Smooth muscle cell (in vitro differentiated cells): ENCODE results near the gene MRPS6. TPM values are rescaled to one million over a fixed set of nuclear protein-coding genes. Genes with fewer than 3 reads are reported as not detected.

Source experiments
- DNase-seq: peaks from one replicate; lab custom pipeline; 2025; ENCODE audit not compliant: unreplicated experiment; lab: John Stamatoyannopoulos, UW
- H2AFZ ChIP-seq: fragments of 200-600 bp; sonication (generic); 2 replicates; pipeline ENCODE4 v1.6.0; 2016; ENCODE audit warnings: antibody characterized with exemption, low read depth, mild to moderate bottlenecking
- H3F3A ChIP-seq: fragments of 200-600 bp; sonication (generic); 2 replicates; pipeline ENCODE4 v1.6.0; 2017; ENCODE audit warnings: antibody characterized with exemption, low read depth
- H3K27ac ChIP-seq: fragments of 200-600 bp; sonication (generic); 2 replicates; pipeline ENCODE4 v1.5.1; 2016; ENCODE audit warnings: low read depth, mild to moderate bottlenecking
- H3K27me3 ChIP-seq: fragments of 200-600 bp; sonication (generic); 2 replicates; pipeline ENCODE4 v1.6.1; 2016; ENCODE audit warnings: low read depth, mild to moderate bottlenecking
- H3K36me3 ChIP-seq: fragments of 200-600 bp; sonication (generic); 2 replicates; pipeline ENCODE4 v1.5.1; 2016; ENCODE audit warnings: low read depth
- H3K4me1 ChIP-seq: fragments of 200-600 bp; sonication (generic); 2 replicates; pipeline ENCODE4 v1.5.1; 2016; ENCODE audit warnings: low read depth
- H3K4me2 ChIP-seq: fragments of 200-600 bp; sonication (generic); 2 replicates; pipeline ENCODE4 v1.6.0; 2016; ENCODE audit warnings: mild to moderate bottlenecking
- H3K4me3 ChIP-seq: fragments of 200-600 bp; sonication (generic); 2 replicates; pipeline ENCODE4 v1.5.1; 2016; ENCODE audit warnings: mild to moderate bottlenecking
- H3K79me2 ChIP-seq: fragments of 200-600 bp; sonication (generic); 2 replicates; pipeline ENCODE4 v1.6.0; 2016; ENCODE audit warnings: low read depth, mild to moderate bottlenecking
- H3K9ac ChIP-seq: fragments of 200-600 bp; sonication (generic); 2 replicates; pipeline ENCODE4 v1.6.0; 2016; ENCODE audit warnings: low read depth
- H3K9me3 ChIP-seq: fragments of 200-600 bp; sonication (generic); replicated peaks from 2 replicates; pipeline ENCODE4 v1.5.1; 2016; ENCODE audit warnings: low read depth
- H4K20me1 ChIP-seq: fragments of 200-600 bp; sonication (generic); 2 replicates; pipeline ENCODE4 v1.6.0; 2016; ENCODE audit warnings: low read depth
- WGBS: methylation state at CpG from one replicate; pipeline ENCODE4 v1.1.7; 2016; ENCODE audit warnings: low lambda C conversion rate; 5-methylcytosine and 5-hydroxymethylcytosine counted together
- polyA plus RNA-seq: library from polyadenylated mRNA; unstranded; fragments of >200 nt; fragmentation: Nextera tagmentation; extraction: Ambion mirVana; gene quantifications from 2 replicates; pipeline ENCODE4 v1.2.1, GENCODE V29; 2016
- total RNA-seq: library from RNA; depleted of rRNA; stranded (reverse); fragments of >200 nt; gene quantifications from 2 replicates; pipeline ENCODE4 v1.2.3, GENCODE V29; 2014
- TF ChIP-seq, protein P1 (sequence below): fragments of 200-600 bp; sonication (generic); IDR thresholded peaks from 2 replicates; pipeline ENCODE4 v1.5.1; 2017; ENCODE audit warnings: borderline replicate concordance, mild to moderate bottlenecking, antibody characterized with exemption; ENCODE audit not compliant: insufficient read depth, poor library complexity, severe bottlenecking

Gene MRPS6
- total and polyA plus RNA-seq, 2 experiments from 2014 or later: 47.8 to 152 TPM

DNA sequence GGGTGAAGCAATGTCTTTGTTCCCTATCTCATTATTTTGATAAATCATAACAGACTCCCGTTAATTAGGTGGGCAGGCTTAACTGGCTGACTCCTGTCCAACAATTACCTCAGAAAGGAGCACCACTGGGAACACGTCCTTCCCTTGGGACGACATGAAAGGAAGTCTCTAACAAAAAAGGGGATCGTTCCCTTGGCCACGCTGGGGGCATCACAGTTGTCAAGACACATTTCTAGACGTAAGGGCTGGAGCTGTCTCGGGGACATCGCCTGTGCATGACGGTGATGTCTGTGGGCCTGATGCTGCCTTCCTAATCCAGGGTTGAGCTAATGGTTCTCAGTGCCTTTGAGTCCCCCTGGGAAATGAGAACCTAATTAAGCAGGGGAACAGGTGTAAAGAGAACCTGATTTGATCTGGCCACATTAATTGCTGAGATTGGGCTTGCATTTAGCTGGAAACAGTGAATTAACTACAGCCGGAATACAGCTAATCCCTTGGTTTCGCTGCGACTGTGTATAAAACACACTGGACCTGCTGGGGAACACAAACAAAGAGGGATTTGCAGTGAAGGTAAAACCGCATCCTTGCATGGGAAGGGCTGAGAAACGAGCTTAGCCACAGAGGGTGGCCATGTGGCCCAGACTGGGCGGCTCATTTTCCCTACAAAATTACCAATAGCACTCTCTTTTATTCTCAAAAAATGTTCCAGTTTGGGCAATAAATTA lies 111.8 kb downstream of the MRPS6 start:
- 95% methylated on average over 15 of the region's 15 CpGs for WGBS

DNA sequence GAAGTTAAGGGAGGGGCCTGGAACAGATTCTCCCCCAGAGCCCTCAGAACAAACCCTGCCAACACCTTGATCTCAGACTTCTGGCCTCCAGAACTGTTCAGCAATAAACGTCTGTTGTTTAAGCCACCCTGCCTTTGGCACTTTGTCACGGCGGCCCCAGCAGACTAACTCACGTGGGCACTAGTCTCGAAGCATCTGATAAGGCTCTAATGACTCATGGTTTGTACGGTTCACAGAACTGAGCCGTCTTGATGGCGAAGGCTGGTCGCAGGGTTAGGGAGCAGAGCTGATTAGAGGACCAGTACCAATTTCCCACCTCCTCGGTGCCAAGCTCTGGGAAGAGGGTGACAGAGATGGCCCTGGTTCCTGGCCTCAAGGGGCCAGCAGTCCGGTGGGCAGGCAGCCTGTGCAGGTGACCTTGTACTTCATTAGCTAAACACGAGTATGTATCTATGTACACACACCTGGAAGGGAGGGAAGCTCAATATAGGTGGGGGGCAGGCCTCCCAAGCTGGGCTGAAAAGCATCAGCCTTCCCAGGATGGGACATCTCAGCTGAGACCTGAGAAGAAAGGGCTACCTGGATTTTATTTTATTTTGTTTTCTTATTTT lies 112.8 kb downstream of the MRPS6 start:
- H3F3A ChIP-seq: no peaks in the 10 kb centered on the region

More for the DNA sequence above, 111.8 kb downstream of the MRPS6 start:
- Histone ChIP-seq H3K9ac (no peak overlapping the region), H4K20me1 (no peaks in the 10 kb centered on the region), H3K36me3 (no peaks in the 10 kb centered on the region), H3F3A (no peaks in the 10 kb centered on the region), H3K4me1 (peaks cover 12% of the 10 kb centered on the region), H3K9me3 (no peaks in the 10 kb centered on the region), H3K4me3 (no peak overlapping the region), H3K27ac (no peak overlapping the region), H3K27me3 (no peaks in the 10 kb centered on the region), H3K79me2 (no peaks in the 10 kb centered on the region), H2AFZ (no peak overlapping the region), H3K4me2 (no peak overlapping the region)
- TF ChIP-seq, protein P1, sequence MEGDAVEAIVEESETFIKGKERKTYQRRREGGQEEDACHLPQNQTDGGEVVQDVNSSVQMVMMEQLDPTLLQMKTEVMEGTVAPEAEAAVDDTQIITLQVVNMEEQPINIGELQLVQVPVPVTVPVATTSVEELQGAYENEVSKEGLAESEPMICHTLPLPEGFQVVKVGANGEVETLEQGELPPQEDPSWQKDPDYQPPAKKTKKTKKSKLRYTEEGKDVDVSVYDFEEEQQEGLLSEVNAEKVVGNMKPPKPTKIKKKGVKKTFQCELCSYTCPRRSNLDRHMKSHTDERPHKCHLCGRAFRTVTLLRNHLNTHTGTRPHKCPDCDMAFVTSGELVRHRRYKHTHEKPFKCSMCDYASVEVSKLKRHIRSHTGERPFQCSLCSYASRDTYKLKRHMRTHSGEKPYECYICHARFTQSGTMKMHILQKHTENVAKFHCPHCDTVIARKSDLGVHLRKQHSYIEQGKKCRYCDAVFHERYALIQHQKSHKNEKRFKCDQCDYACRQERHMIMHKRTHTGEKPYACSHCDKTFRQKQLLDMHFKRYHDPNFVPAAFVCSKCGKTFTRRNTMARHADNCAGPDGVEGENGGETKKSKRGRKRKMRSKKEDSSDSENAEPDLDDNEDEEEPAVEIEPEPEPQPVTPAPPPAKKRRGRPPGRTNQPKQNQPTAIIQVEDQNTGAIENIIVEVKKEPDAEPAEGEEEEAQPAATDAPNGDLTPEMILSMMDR: no peak
- DNase-seq: no peak

DNA sequence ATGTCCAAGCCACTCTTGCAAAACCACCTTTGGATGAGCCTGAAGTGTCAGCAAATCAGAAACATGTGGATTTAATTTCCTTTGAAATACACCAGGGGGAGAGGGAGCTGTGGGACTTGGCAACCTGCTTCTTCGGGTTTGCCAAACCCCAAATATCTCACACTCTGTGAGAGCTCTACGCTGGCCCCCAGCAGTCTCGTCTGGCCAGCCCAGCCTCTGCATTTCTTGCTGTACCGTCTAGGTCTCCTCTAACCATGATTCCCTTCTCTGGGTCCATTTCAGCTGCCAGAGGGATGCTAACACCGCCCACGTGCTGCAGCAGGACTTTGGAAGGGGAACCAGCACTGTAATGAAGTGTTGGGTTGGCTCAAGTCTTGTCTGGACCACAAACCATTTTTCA lies 114.6 kb downstream of the MRPS6 start:
- no peaks in the 10 kb centered on the region for H3K36me3 ChIP-seq
- no peak overlapping the region for H3K9ac ChIP-seq
- 83% methylated on average over 6 of the region's 6 CpGs for WGBS
- H4K20me1 ChIP-seq: no peaks in the 10 kb centered on the region
- no peak overlapping the region for H3K27ac ChIP-seq
- no peak overlapping the region for H3K4me3 ChIP-seq
- H2AFZ ChIP-seq: no peak overlapping the region
- H3K4me1 ChIP-seq: no peaks in the 10 kb centered on the region
- TF ChIP-seq, protein P1: no peak
- no peaks in the 10 kb centered on the region for H3K9me3 ChIP-seq
- no peak for DNase-seq
- no peak overlapping the region for H3K4me2 ChIP-seq
- H3F3A ChIP-seq: no peaks in the 10 kb centered on the region
- H3K79me2 ChIP-seq: no peaks in the 10 kb centered on the region
- no peaks in the 10 kb centered on the region for H3K27me3 ChIP-seq

More for the DNA sequence above, 112.8 kb downstream of the MRPS6 start:
- Histone ChIP-seq H3K36me3 (no peaks in the 10 kb centered on the region), H3K27me3 (no peaks in the 10 kb centered on the region), H3K4me3 (no peak overlapping the region), H3K79me2 (no peaks in the 10 kb centered on the region), H3K9ac (no peak overlapping the region), H3K4me2 (no peak overlapping the region), H4K20me1 (no peaks in the 10 kb centered on the region), H3K4me1 (peaks cover 2% of the 10 kb centered on the region), H3K9me3 (no peaks in the 10 kb centered on the region), H2AFZ (no peak overlapping the region), H3K27ac (no peak overlapping the region)
- TF ChIP-seq, protein P1: no peak
- no peak for DNase-seq
- WGBS: 31% methylated on average over 12 of the region's 12 CpGs
